GM21825 (cell line): ENCODE data around the gene PLEKHH1.

ENCODE experiments used
- ATAC-seq: cut with Tn5 transposase; IDR thresholded peaks from one replicate; pipeline ENCODE4 v1.9.1; 2021; ENCODE audit warnings: mild to moderate bottlenecking, moderate library complexity; ENCODE audit not compliant: unreplicated experiment

PLEKHH1 gene

DNA sequence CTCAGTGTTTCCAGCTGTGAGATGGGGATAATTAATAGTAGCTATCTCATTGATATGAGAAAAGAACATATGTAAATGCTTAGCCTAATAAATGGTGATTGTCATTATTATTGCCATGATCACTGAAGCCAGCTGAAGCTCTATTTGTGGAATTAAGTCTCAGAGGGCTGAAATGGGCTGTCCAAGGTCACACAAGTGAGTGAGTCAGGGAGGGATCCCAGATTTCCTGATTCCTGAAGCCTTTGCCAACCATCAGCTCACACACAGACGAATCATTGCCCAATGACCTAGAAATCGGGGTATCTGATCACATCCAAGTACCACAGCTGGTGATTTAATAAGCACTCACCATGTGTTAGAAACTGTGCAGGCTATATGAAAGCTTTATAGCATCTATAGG, 23.0 kb upstream of the PLEKHH1 start:
- no peak for ATAC-seq

DNA sequence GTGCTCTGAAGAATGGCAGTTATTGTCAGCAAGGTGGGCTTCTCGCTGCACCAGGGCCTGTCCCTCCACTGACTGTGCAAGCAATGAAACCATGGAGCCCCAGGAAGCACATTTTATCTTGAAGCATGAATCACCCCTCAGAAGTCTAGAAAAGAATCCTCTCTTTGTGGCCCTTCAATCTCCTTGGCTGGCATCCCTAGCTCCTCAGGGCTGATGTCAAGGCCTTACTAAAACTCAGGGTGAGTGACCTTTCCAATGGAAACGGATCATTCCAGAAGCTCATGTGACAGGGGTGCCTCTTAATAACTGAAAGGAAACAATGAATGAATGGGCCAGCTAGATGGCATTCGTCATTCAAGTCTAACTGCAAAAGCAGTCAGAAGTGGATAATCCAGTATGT, 22.3 kb upstream of the PLEKHH1 start:
- no peak for ATAC-seq

DNA sequence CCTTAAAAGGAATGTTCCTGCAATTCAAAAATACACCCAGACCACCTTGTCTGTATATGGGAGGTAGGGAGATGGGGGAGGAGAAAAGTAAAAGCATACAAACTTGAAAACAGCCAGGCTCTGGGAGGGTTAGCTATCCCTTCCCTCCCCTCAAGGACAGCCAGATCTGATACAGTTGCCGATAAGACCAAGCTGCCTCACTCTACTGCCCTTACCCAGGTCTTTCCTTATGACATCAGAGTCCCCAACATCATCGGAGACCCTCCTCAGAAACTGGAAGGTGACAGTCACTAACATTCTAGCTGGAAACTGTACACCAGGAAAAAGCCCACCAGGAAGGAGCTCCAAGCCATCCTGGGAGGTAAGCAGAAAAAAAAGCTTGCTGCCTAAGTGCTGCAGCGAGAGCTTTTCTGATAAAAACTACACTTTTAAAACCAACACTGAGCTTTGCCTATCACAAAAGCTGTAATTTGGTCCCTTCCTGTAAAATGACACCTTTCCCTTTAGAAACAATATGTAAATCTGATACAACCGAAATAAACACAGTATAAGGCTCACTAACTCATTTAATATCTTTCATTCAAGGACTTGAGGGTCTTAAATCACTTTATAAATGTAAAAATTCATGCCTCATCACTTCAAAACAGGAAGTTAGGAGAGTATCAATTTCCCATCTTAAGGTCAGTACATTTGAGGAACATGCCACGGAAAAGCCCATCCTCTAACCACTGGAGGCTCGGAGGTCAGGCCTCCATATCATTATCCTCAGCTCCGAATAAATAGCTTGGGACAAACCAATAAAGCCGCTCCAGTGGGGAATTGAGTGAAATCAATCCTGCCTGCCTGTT, 20.4 kb upstream of the PLEKHH1 start:
- ATAC-seq = no peak

DNA sequence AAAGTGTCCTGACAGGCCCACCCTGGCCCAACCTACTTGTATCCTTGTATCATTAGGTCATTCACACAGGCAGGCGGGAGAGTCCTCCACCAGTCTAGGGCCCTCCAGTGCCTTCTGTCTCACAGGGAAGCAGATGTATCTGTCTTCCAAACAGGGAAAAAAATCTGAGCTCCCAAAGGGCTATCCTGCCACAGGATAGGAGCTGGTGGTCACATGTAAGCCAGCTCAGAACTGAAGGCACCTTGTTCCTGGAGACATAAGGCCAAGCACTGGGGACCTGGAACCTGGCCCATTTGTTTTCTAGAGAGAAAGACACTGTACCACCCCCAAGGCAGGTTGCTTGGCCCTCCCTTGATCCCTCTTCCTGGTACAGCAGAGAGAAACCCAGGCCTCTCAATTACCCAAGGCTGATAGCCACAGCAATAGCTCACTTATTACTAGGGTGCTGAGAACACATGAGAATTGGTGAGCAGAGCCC, 19.4 kb upstream of the PLEKHH1 start:
- ATAC-seq = no peak

DNA sequence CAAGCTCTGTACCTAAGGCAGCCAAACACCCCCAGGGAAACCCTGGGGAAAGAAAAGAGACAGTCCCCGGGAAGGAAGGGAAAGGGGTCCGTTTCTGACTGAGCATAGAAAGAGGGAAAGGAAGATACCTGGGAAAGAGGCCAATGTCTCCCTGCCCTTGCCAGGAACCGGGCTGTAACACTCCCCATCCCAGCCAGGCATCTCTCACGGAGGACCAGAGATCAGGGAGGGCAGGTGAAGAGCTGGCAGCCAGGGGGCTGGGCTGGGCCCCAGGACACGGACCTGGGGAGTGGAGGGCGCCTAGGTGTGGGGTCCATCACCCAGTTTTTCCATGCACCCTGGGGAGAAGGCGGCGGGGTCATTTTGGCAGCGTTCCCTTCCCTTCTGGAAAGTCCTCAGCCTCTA, 18.9 kb upstream of the PLEKHH1 start:
- ATAC-seq = no peak

DNA sequence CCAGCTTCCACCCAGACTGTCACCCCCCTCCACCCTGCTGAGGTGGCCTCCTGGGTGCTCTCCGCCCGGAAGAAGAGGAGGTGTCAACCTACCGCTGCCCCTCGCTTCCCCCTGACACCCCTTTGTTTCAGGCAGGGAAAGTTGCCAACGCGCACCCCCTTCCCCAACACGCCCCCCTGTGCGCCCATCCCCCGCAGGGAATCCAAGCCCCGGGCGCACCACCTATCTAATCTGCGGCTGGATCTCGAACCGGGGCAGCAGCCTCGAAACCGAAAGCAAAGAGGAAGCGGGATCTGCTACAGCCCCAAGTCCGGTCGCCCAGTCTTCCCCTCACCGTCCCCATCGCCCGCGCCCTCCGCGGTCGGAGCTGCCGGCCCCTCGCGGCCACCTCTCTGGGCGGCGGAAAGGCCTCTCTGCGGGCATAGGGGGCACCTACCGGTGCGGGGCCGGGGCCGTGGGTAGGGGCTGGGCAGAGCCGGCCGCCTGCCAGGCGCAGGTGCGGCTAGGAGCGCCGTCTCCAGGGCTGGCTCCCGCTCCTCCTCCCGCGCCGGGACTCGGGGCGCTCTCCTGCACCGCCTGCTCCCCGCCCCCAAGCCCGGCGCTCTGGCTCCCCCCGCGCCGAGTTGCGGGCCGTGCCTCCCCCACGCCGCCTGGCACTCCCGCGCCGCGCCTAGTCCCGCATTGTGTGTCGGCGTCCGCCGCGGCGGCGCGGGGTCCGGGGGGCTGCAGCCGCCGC, 18.3 kb upstream of the PLEKHH1 start:
- peak; percentile 33 for ATAC-seq

DNA sequence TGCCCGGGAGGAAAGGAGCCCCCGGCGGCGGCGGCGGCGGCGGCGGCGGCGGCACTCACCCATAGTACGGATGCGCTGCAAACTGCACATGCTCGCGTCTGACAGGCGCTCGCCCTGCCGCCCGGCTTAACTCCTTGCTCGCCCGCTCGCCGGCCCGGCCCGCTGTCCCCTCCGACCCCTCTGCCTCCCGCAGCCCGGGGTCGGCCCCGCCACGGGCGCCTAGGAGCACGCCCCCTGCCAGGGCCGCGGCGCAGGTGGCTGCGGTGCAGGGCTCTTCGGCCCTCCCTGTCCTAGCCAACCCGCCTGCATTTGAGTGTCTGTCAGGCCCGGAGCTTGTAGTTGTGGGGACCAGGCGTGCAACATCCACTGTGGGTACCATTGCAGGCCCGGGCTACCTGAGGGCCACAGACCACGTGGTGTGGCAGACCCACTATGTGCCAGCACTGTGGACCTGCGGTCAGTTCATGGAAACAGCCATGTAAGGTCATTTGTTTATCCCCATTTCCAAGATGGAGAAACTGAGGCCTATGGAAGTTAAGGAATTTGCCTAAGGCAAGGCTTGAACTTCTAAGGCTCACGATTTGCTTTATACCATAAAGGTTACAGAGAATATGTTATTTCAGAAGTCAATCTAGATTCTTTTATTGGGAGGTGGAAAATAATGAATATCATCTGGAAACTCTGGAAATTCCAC, 17.6 kb upstream of the PLEKHH1 start:
- peak; percentile 47 for ATAC-seq

DNA sequence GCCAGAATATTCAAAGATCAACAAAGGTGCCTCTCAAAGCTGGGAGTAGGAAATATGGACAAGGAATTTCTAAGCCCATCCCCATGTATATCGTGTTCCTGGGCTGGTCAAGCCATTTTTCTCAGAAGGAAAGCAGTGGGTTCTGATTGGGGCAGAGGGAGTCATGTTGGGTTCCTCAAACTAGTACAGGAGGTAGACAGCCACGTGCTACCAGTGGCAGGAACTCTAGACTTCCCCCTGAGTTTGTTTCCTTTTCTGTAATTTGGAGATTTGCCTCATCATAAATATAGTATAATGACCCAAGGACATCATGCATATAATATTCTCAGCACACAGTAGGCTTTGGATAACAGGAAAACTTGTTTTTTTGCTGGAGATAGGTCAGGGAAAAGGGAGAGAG, 16.4 kb upstream of the PLEKHH1 start:
- no peak for ATAC-seq

DNA sequence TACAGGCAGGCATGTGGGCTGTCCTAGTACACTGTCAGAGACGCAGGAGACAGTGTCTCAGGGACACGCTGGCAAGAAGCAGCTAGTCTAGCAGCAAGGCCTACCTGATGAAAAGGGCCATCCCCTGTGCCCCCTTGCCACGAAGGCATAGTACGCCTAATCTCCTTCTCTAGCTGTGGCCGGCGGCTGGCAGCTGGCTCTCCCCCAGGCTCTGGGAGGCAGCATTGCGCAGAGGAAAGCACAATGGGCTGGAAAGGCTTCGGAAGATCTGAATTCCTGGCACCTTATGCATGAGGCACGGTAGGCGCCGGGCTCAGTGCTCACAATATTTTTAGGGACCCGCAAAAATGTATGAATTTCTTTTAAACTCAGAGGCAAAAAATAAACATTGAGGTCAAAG, 16.0 kb upstream of the PLEKHH1 start:
- ATAC-seq = no peak

DNA sequence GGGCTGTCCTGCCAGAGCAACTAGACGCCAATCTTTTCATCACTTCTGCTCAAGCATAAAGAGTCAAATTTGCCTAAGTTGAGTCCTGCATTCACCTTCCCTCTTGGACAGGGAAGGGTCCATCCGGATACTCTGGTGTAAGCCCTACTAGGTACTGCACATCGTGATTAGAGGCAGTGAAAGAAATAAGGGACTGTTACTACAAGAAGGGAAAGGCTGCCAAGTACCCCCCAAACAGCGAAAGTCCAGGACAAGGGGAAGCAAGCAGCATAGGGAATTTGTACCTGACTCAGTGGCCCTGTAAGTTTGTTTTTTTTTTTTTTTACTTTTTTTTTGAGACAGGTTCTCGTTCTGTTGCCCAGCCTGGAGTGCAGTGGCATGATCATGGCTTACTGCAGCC, 13.7 kb upstream of the PLEKHH1 start:
- no peak for ATAC-seq

DNA sequence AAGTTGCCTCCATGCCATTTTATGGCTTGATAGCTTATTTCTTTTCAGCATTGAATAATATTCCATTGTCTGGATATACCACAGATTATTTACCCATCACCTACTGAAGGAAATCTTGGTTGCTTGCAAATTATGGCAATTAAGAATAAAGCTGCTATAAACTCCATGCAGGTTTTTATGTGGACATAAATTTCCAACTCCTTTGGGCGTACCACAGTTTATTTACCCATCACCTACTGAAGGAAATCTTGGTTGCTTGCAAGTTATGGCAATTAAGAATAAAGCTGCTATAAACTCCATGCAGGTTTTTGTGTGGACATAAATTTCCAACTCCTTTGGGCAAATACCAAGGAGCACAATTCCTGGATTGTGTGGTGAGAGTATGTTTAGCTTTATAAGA, 12.6 kb upstream of the PLEKHH1 start:
- no peak for ATAC-seq

DNA sequence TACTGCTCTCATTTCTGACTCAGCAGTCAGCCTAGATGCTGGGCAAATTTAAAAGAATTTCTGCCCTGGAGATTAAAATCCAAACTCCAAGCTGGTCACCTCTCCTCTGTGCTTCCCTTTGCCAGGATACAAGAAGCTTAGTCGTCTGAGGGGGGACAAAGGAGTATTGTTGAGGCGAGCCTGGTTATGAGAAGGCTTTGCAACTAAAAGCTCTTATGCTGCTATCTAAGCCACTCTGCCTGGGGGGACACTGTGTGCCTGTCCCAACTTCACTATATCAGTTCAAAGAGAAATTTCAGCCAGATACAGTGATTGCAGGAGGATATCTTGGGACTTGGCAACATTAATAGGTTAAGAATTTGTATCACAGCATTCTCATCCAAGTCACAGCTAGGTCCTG, 10.8 kb upstream of the PLEKHH1 start:
- ATAC-seq = no peak

DNA sequence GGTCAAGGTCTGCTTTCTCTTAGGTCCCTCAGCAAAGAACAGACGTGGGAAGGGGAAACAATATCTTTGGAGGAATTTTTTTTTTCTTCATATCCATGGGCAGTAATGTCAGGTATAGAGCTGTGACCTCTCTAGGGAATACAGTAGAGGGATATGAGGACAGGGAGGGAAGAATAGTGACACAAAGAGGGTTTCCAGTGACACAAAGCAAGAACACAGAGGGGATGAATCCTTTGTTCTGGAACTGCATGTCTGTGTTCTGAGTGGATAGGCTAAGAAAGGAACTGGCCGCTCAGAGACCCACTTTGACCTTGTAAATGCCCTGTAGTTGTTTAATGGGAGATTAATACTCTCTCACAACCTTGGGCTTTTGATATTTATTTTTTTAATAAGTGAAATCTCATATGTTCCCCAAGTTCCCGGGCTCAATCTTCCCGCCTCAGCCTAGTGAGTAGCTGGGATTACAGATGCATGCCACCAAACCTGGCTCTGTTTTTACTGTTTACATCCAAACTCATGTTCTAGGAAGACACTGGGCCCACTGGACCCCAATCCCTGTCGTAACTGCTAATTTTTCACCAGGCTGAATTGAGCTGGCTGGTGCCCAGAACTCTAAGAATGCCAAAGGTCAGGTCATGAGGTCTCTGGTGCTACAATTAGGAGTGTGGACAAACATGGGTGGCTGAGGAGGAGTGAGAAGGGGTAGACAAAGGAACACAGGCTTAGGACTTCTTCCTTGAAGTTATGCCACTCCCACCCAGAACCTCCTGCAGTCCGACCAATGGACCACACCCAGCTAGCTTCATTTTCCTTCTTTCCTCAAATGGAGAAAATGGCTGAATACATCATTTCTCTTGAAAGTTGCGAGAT, 9.1 kb upstream of the PLEKHH1 start:
- no peak for ATAC-seq

DNA sequence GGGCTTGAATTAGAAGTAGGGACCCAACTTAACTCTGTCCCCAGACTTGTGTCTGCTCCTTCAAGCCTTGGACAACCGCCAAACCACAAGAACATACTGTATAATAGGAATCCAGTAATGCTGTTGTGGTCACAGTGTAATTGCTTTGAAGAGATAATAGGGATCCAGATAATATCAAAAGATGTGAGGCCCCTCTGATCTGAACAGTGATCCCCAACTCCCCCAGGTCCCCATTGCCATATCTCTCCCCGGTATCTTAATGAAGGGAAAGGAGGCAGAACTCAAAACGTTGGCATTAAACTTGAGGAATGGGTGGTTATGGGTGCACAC, 8.5 kb upstream of the PLEKHH1 start:
- no peak for ATAC-seq

DNA sequence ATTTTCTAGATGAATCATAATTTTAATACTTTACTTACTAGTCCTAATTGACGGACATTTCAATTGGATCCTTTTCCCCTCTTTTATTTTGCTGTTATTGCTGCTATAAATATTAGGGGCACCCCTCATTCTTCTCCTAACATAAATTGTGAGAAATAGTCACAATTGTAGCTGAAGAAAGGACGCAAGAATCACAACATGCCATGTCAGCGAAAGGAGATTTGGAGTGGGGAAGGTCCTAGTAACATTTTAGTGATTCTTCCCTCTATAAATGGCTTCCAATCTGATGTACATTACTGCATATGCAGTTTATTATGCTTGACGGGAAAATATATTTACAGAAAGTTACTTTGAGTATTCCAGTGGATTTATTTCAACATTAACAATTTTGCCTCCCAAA, 7.7 kb upstream of the PLEKHH1 start:
- ATAC-seq = no peak

DNA sequence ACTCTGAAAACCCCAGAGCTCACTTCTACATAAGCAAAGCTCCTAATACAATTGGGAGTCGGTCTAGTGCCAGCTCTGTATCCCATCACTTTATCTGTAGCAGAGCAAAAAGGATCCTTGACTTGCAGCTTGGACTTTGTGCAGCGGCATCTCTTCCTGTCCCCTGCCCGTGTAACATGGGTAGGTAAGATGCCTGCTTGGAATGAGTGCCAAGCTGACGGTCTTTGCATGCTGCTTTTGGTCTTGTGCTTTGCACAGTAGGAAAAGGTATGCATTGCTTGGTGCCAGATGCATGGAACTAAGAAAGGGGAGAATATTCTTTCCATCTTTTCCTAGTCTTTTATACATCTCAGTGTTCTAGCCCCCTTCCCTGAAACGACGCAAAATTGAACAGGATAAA, 6.9 kb upstream of the PLEKHH1 start:
- no peak for ATAC-seq

DNA sequence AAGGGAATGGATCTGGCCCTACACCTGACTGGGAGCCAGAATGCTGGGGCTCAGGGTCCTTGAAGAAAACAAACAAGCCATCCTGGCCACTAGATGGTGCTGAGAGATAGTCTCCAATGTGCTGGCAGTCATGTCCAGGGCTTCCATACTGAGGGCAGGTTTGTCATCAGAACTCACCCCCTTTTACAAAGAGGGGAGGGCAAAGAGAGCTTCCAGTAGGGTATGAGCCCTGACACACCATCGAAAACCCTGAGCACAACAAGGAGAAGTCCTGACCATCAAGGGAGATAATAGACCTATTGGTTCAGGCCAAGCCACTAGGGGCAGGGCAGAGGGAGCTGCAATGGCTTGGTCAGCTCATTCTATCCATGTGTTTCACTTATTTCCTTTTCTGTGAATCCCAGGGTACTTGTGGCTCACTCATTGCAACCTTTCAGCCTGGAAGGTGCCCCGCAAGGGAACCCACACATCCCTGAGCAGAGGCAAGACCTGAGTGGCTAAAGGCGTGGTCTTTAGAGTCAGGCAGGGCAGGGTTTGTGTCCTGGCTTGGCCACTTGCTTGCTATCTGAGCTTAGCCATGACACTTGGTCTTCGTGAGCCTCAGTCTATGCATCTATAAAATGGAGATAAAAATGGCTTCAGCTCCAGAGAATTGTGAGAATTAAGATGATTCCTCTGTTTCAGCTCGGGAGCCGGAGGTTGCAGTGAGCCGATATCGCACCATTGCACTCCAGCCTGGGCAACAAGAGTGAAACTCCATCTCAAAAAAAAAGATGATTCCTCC, 6.2 kb upstream of the PLEKHH1 start:
- ATAC-seq = no peak

DNA sequence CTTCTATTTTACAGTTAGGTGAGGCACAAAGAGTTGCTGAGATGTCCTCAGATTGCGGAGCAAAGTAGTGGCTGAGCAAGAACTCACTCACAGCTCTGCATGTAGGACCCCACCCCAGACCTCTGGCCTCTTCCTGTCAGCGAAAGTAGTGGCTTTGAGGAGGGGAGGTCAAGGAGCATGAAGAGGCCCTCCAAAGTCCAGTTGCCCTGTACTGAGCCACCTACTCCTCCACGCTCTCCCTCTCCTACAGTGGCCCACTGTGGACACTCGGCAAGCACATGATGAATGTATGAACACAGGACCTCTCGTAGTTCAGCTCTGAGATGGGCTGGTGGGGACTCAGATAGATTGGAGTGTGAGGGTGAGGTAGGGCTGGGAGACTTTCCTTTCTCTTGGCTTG, 5.3 kb upstream of the PLEKHH1 start:
- ATAC-seq = no peak

DNA sequence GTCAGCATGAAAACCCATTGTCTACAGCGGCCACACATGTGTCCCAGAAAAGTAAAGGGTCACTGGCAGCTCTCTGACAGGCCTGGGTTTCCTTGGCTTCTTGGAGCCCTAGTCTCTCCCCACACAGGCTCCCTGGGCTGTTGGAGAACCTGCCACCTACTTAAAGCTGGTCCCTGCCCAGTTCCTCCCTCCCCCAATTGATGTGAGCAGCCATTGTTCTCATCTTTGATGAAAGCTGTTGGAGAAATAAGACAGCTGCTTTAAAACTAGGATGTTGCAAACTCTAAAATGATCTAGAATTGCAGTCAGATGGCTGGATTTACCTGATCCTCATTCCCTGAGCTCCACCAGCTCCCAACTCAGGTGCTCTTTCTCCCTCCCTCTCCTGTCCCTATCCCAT, 4.8 kb upstream of the PLEKHH1 start:
- ATAC-seq = no peak
